HG03159 (cell line): ENCODE results near the gene NLGN2.

Experiments used
- ATAC-seq: cut with Tn5 transposase; IDR thresholded peaks from one replicate; pipeline ENCODE4 v1.9.1; 2021; ENCODE audit warnings: mild to moderate bottlenecking, moderate library complexity; ENCODE audit not compliant: unreplicated experiment

The NLGN2 gene

GRCh38 chr17:7462474-7463371, 55.1 kb downstream of the NLGN2 start:
- ATAC-seq, result no peak

GRCh38 chr17:7463372-7463846, 55.8 kb downstream of the NLGN2 start:
- ATAC-seq, result no peak

- ATAC-seq, result no peak
These were observed 56.4 kb downstream of the NLGN2 start for GRCh38 chr17:7464081-7464480.

GRCh38 chr17:7465597-7466275, 58.1 kb downstream of the NLGN2 start:
- no peak for ATAC-seq

GRCh38 chr17:7466318-7466638, 58.6 kb downstream of the NLGN2 start:
- ATAC-seq, result no peak

- no peak for ATAC-seq
These were observed 59.1 kb downstream of the NLGN2 start for GRCh38 chr17:7466639-7467341.

- ATAC-seq, result no peak
These were observed 59.9 kb downstream of the NLGN2 start for GRCh38 chr17:7467498-7467897.

GRCh38 chr17:7468290-7468689, 60.6 kb downstream of the NLGN2 start:
- no peak for ATAC-seq

GRCh38 chr17:7468804-7469389, 61.3 kb downstream of the NLGN2 start:
- no peak for ATAC-seq
